ENCODE measurements around the gene RHOF. TPM values are rescaled to one million over a fixed set of nuclear protein-coding genes. Genes with fewer than 3 reads are reported as not detected.

Gene RHOF
- total RNA-seq, 1 experiment from 2014 or later: 29.1 TPM

DNA sequence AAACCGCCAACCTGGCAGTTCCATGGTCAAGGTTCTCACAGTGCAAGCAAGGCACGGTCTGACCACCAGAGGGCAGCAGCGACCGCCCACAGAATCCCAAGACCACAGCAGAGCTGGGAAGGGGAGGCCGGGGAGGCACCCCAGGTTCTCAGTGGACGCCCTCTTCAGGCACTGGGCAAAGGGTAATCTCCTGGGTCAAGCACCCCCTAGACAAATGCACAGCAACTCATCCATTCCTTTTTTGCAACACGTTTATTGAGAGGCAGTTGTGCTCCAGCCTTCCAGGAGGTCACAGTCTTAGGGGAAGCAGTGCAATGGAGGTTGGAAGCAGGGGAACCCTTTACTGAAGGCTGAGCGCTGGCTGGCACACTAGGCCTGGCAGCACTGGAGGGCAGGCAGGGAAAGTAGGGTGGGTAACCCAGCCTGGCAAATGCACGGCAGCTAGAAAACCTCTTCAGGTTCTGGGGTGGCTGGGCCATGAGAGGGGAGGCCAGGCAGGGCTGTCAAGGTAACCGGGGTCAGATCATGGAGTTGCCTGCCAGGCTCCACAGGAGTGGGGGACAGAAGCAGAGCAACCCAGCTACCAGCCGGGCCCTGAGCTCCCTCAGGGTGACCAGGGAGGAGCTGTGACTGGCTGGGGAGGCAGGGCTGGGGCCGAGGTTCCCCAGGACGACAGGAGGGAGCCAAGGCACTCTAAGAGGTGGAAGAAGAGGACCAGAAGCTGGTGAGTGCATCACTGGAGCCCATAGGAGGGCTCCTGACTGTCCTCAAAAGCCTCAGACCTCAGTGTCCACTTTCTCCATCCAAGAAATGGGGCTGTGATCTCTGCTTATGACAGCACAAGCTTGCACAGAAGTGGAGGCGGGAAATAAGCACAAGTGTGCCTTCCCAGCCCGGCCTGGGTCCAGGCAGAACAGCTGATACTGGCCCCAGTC lies 1.8 kb upstream of the RHOF start:
- Histone ChIP-seq H3K9me3 (ENCODE audit: control insufficient read depth, low read depth, low read length) (no peaks in the 10 kb centered on the region), H2BK15ac (ENCODE audit: low read depth, low read length) (no peak overlapping the region), H3K9ac (ENCODE audit: extremely low read depth, insufficient read length, low read length) (no peak overlapping the region), H2BK5ac (ENCODE audit: insufficient read length, low read length) (no peak overlapping the region), H2BK12ac (ENCODE audit: insufficient read length, low read depth, low read length) (no peak overlapping the region), H4K8ac (replicated peaks; ENCODE audit: insufficient read length, low read depth, low read length) (no peak overlapping the region), H2BK20ac (ENCODE audit: low read depth, low read length, poor library complexity, severe bottlenecking) (no peak overlapping the region), H3T11ph (ENCODE audit: low read length) (no peak overlapping the region), H4K5ac (ENCODE audit: insufficient read length, low read depth, low read length) (no peak overlapping the region), H3K79me1 (ENCODE audit: insufficient read depth, low read depth, low read length, poor library complexity, severe bottlenecking) (no peaks in the 10 kb centered on the region), H3K79me2 (ENCODE audit: insufficient read depth, low read length) (no peaks in the 10 kb centered on the region), H2AFZ (ENCODE audit: low read length) (no peak overlapping the region), H4K20me1 (ENCODE audit: control insufficient read depth, insufficient read depth, insufficient read length) (no peaks in the 10 kb centered on the region), H3K4ac (ENCODE audit: low read depth, low read length) (no peak overlapping the region), H3K23me2 (ENCODE audit: insufficient read length, low read depth, low read length, poor library complexity, severe bottlenecking) (peaks cover 17% of the 10 kb centered on the region), H3K23ac (ENCODE audit: insufficient read length, low read depth, low read length) (no peak overlapping the region), H2BK120ac (ENCODE audit: low read depth, low read length, poor library complexity, severe bottlenecking) (no peak overlapping the region), H3K14ac (ENCODE audit: insufficient read depth, low read length) (no peak overlapping the region), H4K91ac (ENCODE audit: insufficient read length, low read depth, low read length) (no peak overlapping the region), H3K4me2 (ENCODE audit: insufficient read depth, insufficient read length, low read length) (peak overlapping the region; percentile 34), H3K4me1 (ENCODE audit: insufficient read depth, low read length) (peaks cover 4% of the 10 kb centered on the region; the same call in 1 of the 2 replicates), H2AK5ac (ENCODE audit: insufficient read length, low read length) (no peak overlapping the region), H3K27me3 (ENCODE audit: insufficient read depth, low read length) (no peaks in the 10 kb centered on the region), H3K56ac (ENCODE audit: insufficient read length, low read depth, low read length) (no peak overlapping the region), H3K18ac (ENCODE audit: insufficient read length, low read depth, low read length) (no peak overlapping the region), H3K27ac (ENCODE audit: insufficient read length, low read depth, low read length) (no peak overlapping the region)
- no peaks in the 10 kb centered on the region; a peak in 2 of 5 replicates for H3K9me3 Mint-ChIP-seq
- TF ChIP-seq, protein P1, sequence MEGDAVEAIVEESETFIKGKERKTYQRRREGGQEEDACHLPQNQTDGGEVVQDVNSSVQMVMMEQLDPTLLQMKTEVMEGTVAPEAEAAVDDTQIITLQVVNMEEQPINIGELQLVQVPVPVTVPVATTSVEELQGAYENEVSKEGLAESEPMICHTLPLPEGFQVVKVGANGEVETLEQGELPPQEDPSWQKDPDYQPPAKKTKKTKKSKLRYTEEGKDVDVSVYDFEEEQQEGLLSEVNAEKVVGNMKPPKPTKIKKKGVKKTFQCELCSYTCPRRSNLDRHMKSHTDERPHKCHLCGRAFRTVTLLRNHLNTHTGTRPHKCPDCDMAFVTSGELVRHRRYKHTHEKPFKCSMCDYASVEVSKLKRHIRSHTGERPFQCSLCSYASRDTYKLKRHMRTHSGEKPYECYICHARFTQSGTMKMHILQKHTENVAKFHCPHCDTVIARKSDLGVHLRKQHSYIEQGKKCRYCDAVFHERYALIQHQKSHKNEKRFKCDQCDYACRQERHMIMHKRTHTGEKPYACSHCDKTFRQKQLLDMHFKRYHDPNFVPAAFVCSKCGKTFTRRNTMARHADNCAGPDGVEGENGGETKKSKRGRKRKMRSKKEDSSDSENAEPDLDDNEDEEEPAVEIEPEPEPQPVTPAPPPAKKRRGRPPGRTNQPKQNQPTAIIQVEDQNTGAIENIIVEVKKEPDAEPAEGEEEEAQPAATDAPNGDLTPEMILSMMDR (conservative IDR thresholded peaks at IDR 0.05): peak; percentile 94
- no CpG with 5 or more reads among the region's 15 CpGs for WGBS (ENCODE audit: extremely low coverage, insufficient read length, low lambda C conversion rate)
- peak overlapping the region; percentile 66 to 80 for H3K4me3 Mint-ChIP-seq
- peak; percentile 95 for DNase-seq
- H3K27ac Mint-ChIP-seq: peak overlapping the region; percentile 58 to 96 (median 78); a peak in 5 of 7 replicates
- H3K36me3 Mint-ChIP-seq (ENCODE audit: insufficient read depth in 1 of 3, low read depth in 3 of 3): peaks cover 13 to 36% (median 24%) of the 10 kb centered on the region in 3 experiments; a peak in 5 of 7 replicates
- peaks cover 39 to 45% of the 10 kb centered on the region in 2 experiments for H3K4me1 Mint-ChIP-seq
- H3K27me3 Mint-ChIP-seq (ENCODE audit: low read depth): peaks cover 4% of the 10 kb centered on the region
